GM18507 (cell line): ENCODE results near the gene RPTOR.

Experiments
- DNase-seq: peaks from one replicate; pipeline ENCODE4 v3.0.0; 2011; ENCODE audit warnings: low read depth; ENCODE audit not compliant: insufficient read length; ENCODE audit errors: extremely low spot score
- FAIRE-seq: peaks from 2 replicates; lab custom pipeline; 2011; peaks lifted over from hg19 to GRCh38; lab: Jason Lieb, UNC

RPTOR gene

DNA sequence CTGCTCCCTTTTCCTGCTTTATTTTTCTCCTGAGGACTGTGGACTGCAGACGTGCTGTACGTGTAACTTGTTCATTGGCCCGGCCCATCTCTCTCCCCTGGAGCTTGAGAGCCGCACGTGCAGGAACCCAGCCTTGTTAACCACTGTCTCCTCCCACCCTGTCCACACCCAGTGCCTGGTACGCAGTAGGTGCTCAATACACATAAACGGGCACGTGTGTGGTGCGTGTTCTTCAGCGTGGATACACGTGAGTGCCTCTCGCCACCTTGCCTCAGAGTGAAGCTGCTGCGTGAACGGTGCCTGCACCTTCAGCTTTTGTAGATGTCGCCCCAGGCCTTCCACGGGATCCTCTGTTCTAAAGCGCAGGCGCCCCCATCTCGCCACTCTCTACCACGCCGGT lies 350.7 kb downstream of the RPTOR start:
- DNase-seq = no peak
- no peak for FAIRE-seq

DNA sequence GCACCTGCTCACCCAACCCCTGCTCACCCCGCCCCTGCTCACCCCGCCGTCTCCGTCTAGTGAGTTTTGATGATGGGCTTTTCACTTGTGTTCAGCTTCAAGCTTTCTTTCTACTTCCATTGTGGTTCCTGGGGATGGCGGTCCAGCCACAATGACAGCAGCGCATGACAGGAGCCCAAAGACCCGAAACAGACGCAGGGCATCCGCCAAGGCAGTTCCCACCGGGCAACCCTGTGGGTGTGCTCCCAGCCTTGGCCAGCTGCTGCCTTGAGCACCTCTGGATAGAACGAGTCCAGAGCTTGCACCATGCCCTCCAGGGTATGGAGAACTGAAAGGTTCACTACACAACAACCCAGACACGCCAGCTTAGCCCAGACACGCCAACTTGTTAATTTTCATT lies 354.1 kb downstream of the RPTOR start:
- FAIRE-seq = no peak

GRCh38 chr17:80899402-80900268 lies 355.0 kb downstream of the RPTOR start:
- DNase-seq (no peak), FAIRE-seq (peak; percentile 50)

More for the DNA sequence above, 354.1 kb downstream of the RPTOR start:
- no peak for DNase-seq

- DNase-seq (no peak), FAIRE-seq (no peak)
Observed at GRCh38 chr17:80901319-80901718, 356.7 kb downstream of the RPTOR start.

DNA sequence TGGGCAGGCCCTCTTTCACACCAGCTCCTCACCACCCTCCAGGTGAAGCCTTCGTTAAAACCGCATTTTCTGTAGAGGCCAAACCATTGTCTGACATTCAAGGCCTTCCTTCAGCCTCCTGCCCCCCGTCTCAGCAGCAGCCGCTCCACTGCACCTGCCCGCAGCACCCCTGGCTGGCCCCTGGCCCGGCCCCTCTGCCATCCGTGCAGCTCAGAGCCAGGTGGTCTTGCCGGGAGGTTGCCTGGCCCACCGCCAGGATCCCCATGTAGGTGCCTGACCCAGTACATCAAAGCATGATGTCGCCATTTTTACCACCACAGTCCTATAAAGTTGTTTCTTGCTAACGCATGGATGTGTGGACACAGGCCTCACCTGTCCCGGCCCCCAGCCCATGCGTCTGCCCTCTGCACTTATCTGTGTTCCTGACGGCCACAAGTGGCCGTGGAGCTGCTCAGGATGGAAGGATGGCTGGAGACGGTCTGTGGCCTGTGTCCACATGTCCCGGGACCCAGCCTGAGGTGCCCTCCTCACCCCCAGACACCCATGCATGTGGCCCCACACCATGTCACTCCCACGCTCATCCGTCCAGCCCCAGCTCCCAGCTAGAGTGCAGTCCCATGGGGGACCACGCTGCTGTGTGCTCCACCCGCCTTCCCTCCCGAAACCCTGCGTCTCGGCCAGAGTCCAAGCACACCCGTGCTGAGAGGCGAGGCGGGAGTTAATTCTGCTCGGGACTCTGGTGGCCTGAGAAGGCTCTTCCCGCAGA lies 357.7 kb downstream of the RPTOR start:
- DNase-seq (no peak), FAIRE-seq (no peak)

DNA sequence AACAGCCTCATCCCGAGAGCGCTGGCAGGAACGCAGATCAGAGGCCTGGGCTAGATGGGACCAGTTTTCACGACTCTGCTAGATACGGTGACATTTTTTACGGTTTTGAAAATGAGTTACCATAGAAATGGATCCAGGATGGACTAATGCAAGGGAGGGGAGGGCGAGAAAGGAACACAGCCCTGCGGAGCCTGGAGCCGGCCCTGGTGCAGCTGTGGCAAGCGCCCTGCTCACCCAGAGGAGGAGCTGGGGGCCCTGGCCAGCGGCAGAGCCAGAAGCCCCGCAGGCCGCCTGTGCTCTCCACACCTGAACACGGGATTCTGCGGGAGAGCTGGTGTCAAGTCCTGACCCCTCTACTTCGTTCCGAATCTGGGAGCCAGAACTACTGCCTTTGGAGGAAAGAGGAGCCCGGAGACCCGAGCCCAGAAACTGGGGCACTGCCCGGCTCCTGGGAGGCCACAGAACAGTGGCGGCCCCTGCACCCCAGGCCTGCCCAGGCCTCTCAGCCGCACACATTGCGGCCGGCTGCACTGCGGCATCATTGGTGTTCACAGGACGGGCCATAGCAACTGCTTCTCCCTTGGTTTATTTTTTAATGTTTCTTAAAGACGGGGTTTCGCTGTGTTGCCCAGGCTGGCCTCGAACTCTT lies 358.4 kb downstream of the RPTOR start:
- FAIRE-seq (no peak), DNase-seq (no peak)

DNA sequence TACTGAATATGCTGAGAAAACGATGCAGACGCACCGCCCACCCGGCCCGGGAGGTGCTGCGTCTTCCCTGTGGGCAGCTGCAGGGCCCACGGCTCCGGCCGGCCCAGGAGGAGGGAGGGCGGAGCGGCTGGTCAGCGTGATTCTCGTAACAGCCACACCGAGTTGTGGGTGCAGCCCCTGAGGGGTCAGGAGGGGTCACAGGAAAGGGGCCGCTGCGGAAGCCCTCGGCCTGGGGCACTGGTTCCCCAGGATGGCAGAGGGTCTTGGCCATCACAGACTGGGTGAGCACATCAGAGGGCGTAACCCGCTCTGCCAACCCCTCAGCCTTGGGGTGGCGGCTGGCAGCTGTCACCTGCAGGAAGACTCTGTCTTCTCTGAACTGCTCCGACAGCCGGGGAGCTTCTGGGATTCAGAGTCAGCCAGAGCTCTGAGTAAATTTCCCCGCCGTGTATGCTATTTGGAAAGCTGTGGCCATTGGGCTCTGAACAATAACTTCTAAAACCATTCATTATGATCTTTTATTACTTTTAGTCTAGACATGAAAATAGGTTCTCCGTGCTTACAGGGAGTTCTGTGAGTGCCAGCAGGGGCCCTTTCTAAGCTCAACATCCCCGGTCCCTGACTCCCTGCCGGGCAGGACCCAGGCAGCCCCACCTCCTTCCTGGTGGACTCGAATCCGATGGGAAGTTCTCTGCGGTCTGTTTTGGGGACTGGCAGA lies 359.6 kb downstream of the RPTOR start:
- FAIRE-seq (no peak), DNase-seq (no peak)

GRCh38 chr17:80905586-80906230 lies 361.1 kb downstream of the RPTOR start:
- FAIRE-seq (no peak), DNase-seq (no peak)

GRCh38 chr17:80906364-80907259 lies 362.0 kb downstream of the RPTOR start:
- no peak for FAIRE-seq
- no peak for DNase-seq

DNA sequence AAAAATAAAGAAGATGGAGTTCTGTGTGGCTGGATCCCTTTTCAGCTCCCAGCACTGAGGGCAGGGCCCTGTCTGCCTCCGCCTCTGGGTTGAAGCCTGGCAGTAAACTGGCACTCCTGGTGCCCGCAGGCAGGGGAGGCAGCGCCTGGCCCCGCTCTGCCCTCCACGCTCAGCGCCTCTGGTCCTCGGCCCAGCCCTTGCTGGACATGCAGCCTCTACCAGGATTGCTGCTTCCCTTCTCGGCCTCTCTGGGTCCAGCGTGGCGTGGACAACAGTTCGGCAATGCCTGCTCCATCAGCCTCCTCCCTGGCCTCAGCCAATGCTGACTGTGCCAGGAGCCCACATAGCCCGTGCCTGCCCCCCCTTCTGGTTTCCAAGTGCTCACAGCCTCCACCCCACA lies 362.6 kb downstream of the RPTOR start:
- no peak for FAIRE-seq

GRCh38 chr17:80908211-80908610 lies 363.6 kb downstream of the RPTOR start:
- no peak for FAIRE-seq
- DNase-seq = no peak

More for the DNA sequence above, 362.6 kb downstream of the RPTOR start:
- no peak for DNase-seq

DNA sequence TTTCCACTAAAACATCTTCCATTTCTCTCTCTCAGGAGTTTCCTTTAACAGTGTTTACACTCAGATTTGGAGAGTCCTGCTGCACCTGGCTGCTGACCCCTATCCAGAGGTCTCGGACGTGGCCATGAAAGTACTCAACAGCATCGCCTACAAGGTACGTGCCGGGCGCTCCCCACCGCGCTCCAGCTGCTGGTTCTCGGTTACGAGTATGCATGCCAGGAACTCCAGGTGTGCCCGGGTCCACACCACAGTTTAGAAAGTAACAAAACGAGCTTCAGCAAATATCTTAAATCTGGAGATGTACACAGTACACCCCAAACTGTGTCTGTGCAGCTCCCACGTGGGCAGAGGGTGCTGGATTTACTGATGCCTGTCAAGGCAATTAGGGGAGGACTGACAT lies 364.1 kb downstream of the RPTOR start:
- FAIRE-seq (peak; percentile 38), DNase-seq (no peak)

DNA sequence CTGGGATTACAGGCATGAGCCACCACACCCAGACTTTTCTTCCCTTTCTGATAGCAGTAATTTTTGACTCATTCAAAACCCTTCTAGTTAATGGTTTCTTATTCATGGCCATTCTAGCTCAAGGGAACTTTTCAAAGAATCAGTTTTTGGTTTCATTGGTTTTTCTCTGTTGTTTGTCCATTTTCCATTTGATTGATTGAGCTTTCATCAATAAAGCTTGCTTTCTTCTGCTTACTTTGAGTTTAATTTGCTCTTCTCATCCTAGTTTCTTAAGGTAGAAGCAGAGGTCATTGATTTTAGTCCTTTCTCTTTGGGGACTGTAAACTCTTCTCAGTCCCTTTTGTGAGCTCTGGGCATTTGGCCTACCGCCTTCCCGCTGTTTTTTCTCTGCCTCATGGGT lies 365.0 kb downstream of the RPTOR start:
- DNase-seq = no peak
- peak; percentile 96 for FAIRE-seq

DNA sequence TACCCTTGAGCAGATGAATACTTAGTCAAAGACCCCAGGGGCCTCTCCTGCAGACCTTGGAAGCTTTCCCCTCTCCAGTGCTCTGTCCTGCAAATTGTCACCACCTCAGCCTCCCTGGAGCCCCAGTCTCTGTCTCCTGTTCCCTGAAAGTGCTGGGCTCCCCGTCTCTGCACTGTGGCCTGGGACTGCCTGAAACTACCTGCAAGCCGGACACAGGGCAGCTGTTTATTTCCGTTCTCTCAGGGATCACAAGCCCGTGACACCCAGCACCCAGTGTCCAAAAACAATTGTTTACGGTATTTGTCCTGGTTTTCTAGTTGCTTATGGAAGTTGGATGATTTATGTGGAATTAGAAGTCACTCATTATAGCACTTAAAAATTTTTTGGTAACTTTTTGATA lies 365.4 kb downstream of the RPTOR start:
- DNase-seq = no peak
- no peak for FAIRE-seq

GRCh38 chr17:80912476-80912875 lies 367.8 kb downstream of the RPTOR start:
- DNase-seq = no peak
- no peak for FAIRE-seq

GRCh38 chr17:80913928-80914821 lies 369.5 kb downstream of the RPTOR start:
- FAIRE-seq (no peak), DNase-seq (no peak)

DNA sequence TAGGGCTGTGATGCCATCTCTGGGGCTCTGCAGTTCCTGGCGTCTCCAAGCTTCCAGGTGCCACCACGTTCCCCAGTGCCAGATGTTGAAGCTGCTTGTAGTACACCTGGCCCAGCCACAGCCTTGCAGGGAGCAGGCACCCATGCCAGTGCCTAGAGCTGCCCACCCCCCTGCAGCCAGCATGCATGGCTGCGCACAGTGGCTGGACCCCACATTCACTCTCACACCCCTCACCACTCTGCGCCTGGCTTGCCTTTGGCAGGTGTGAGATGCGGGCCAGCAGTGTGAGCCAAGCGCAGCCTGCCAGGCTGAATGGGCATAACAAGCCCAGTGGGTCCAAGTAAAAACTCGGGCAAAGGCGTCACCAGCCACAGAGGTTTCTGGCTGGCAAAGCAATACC lies 371.6 kb downstream of the RPTOR start:
- FAIRE-seq = no peak
- no peak for DNase-seq
